HL-60 (cell line): ENCODE data around the gene ME2.

Experiments used
- GABPA ChIP-seq: IDR thresholded peaks from 2 replicates; pipeline ENCODE4 v1.6.1; 2012; ENCODE audit warnings: low read depth
- POLR2AphosphoS5 ChIP-seq: IDR thresholded peaks from 2 replicates; pipeline ENCODE4 v1.6.1; 2012; ENCODE audit warnings: low read depth
- SPI1 ChIP-seq: IDR thresholded peaks from 2 replicates; pipeline ENCODE4 v1.6.1; 2012; ENCODE audit warnings: low read depth, mild to moderate bottlenecking, borderline replicate concordance
- TF ChIP-seq, protein P1 (sequence below): IDR thresholded peaks from one replicate; pipeline ENCODE4 v1.5.1; 2011; ENCODE audit warnings: low read length, control low read depth, inconsistent platforms; ENCODE audit not compliant: insufficient read depth
- TF ChIP-seq, protein P2 (sequence below): IDR thresholded peaks from 2 replicates; pipeline ENCODE4 v1.6.1; 2012; ENCODE audit warnings: low read depth; ENCODE audit not compliant: insufficient replicate concordance

DNA sequence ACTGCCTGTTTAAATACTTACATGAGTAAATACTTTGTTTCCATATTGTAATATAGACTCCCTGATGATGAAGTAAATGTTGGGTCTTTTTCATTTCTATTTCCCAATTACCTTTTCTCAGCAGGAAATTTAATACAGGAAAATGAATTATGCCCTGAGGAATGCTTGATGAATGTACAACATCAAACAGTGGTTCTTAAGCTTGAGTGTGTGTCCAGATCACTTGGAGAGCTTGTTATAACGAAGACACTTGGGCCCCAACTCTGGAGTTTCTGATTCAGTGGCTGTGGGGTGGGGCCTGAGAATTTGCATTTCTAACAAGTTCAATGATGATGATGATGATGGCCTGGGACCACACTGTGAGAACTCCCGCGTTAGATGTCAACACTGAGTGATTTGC, 7.1 kb upstream of the ME2 start:
- TF ChIP-seq, protein P1, sequence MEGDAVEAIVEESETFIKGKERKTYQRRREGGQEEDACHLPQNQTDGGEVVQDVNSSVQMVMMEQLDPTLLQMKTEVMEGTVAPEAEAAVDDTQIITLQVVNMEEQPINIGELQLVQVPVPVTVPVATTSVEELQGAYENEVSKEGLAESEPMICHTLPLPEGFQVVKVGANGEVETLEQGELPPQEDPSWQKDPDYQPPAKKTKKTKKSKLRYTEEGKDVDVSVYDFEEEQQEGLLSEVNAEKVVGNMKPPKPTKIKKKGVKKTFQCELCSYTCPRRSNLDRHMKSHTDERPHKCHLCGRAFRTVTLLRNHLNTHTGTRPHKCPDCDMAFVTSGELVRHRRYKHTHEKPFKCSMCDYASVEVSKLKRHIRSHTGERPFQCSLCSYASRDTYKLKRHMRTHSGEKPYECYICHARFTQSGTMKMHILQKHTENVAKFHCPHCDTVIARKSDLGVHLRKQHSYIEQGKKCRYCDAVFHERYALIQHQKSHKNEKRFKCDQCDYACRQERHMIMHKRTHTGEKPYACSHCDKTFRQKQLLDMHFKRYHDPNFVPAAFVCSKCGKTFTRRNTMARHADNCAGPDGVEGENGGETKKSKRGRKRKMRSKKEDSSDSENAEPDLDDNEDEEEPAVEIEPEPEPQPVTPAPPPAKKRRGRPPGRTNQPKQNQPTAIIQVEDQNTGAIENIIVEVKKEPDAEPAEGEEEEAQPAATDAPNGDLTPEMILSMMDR, result no peak
- TF ChIP-seq, protein P2, sequence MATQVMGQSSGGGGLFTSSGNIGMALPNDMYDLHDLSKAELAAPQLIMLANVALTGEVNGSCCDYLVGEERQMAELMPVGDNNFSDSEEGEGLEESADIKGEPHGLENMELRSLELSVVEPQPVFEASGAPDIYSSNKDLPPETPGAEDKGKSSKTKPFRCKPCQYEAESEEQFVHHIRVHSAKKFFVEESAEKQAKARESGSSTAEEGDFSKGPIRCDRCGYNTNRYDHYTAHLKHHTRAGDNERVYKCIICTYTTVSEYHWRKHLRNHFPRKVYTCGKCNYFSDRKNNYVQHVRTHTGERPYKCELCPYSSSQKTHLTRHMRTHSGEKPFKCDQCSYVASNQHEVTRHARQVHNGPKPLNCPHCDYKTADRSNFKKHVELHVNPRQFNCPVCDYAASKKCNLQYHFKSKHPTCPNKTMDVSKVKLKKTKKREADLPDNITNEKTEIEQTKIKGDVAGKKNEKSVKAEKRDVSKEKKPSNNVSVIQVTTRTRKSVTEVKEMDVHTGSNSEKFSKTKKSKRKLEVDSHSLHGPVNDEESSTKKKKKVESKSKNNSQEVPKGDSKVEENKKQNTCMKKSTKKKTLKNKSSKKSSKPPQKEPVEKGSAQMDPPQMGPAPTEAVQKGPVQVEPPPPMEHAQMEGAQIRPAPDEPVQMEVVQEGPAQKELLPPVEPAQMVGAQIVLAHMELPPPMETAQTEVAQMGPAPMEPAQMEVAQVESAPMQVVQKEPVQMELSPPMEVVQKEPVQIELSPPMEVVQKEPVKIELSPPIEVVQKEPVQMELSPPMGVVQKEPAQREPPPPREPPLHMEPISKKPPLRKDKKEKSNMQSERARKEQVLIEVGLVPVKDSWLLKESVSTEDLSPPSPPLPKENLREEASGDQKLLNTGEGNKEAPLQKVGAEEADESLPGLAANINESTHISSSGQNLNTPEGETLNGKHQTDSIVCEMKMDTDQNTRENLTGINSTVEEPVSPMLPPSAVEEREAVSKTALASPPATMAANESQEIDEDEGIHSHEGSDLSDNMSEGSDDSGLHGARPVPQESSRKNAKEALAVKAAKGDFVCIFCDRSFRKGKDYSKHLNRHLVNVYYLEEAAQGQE, result no peak
- no peak for TF ChIP-seq POLR2AphosphoS5
- TF ChIP-seq SPI1, result no peak
- no peak for TF ChIP-seq GABPA
